ENCODE measurements around the gene PRKG1.

DNA sequence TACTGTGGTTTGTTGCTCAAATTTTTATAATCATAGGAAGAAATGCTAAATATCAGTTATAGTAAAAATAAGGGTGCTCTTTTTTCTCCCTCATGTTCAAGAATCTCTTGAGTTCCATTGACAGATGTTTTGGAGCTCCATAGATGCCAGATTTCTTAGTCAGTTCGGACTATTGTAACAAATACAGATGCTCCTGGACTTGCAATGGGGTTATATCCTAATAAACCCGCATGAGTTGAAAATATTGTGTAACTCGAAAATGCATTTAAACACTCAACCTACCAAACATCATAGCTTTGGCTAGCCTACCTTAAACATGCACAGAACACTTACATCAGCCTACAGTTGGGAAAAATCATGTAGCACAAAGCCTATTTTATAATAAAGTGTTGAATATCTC lies 725.8 kb downstream of the PRKG1 start:
- TF ChIP-seq TAF1 (IDR thresholded peaks at IDR 0.05; ENCODE audit: low read depth, low read length): no peak
- TF ChIP-seq POLR2A (IDR thresholded peaks at IDR 0.05; ENCODE audit: low read depth, low read length): no peak

Data from GM12891 (cell line).